SK-N-SH (cell line): ENCODE results near the gene HTT. TPM values are rescaled to one million over a fixed set of nuclear protein-coding genes. Genes with fewer than 3 reads are reported as not detected.

ENCODE experiments used
- CTCF ChIA-PET: fragments of 300-600, 350-600 bp; formaldehyde crosslinking; extraction: SDS; loops from one replicate; lab custom pipeline; 2021; lab: Yijun Ruan, JAX
- POLR2A ChIA-PET: fragments of 350-600 bp; sonication (Branson Sonifier 250); formaldehyde crosslinking; extraction: SDS; loops from one replicate; lab custom pipeline; 2020; ENCODE audit warnings: antibody characterized with exemption, inconsistent platforms; lab: Yijun Ruan, JAX
- DNase-seq: peaks from one replicate; pipeline ENCODE4 v3.0.0; 2012
- H2AFZ ChIP-seq: fragments of 200-600 bp; sonication (generic); 2 replicates; pipeline ENCODE4 v1.8.1; 2016; ENCODE audit warnings: antibody characterized with exemption, mild to moderate bottlenecking, low read depth
- H3F3A ChIP-seq: fragments of 200-600 bp; sonication (generic); replicated peaks from 2 replicates; pipeline ENCODE3; 2016; ENCODE audit warnings: antibody characterized with exemption, mild to moderate bottlenecking; ENCODE audit not compliant: insufficient read depth
- H3K27ac ChIP-seq, 2 experiments: fragments of 200-500 bp in 1 of 2; fragments of 200-600 bp in 1 of 2; sonication (Bioruptor generic) in 1 of 2; sonication (generic), shearing (Covaris generic) in 1 of 2; 2 replicates each; pipeline versions ENCODE4 v1.5.1 to v1.6.1; 2014 to 2016; ENCODE audit warnings: low read depth in 2 of 2, inconsistent platforms in 1 of 2, low read length in 1 of 2, mild to moderate bottlenecking in 1 of 2, mixed read lengths in 1 of 2
- H3K27me3 ChIP-seq: fragments of 200-600 bp; sonication (generic), shearing (Covaris generic); 2 replicates; pipeline ENCODE4 v1.6.1; 2016; ENCODE audit warnings: mixed run types; ENCODE audit not compliant: insufficient read depth
- H3K36me3 ChIP-seq, 2 experiments: fragments of 200-500 bp in 1 of 2; fragments of 200-600 bp in 1 of 2; sonication (Bioruptor generic) in 1 of 2; sonication (generic) in 1 of 2; replicated peaks in 1 of 2; 2 replicates each; pipeline versions ENCODE3 to v1.5.1; 2014 to 2016; ENCODE audit warnings: low read length in 1 of 2, mild to moderate bottlenecking in 1 of 2; ENCODE audit not compliant: insufficient read depth in 2 of 2, control insufficient read depth in 1 of 2
- H3K4me1 ChIP-seq, 2 experiments: fragments of 200-500 bp in 1 of 2; fragments of 200-600 bp in 1 of 2; sonication (Bioruptor generic) in 1 of 2; sonication (generic), shearing (Covaris generic) in 1 of 2; 2 replicates each; pipeline versions ENCODE4 v1.5.1 to v1.6.1; 2014 to 2016; ENCODE audit warnings: low read depth in 1 of 2, low read length in 1 of 2, mixed run types in 1 of 2; ENCODE audit not compliant: insufficient read depth in 2 of 2, control insufficient read depth in 1 of 2
- H3K4me2 ChIP-seq: fragments of 200-600 bp; sonication (generic), shearing (Covaris generic); 2 replicates; pipeline ENCODE4 v1.6.1; 2017; ENCODE audit warnings: mixed run types
- H3K4me3 ChIP-seq, 2 experiments: fragments of 200-500 bp in 1 of 2; fragments of 200-600 bp in 1 of 2; sonication (Bioruptor generic) in 1 of 2; sonication (generic), shearing (Covaris generic) in 1 of 2; 2 replicates each; pipeline versions ENCODE4 v1.5.1 to v1.8.1; 2014 to 2016; ENCODE audit warnings: low read depth in 2 of 2, inconsistent platforms in 1 of 2, low read length in 1 of 2, mild to moderate bottlenecking in 1 of 2, mixed read lengths in 1 of 2, moderate library complexity in 1 of 2
- H3K79me2 ChIP-seq: fragments of 200-600 bp; sonication (generic); 2 replicates; pipeline ENCODE4 v1.8.1; 2017; ENCODE audit warnings: mild to moderate bottlenecking; ENCODE audit not compliant: insufficient read depth
- H3K9ac ChIP-seq: fragments of 200-600 bp; sonication (generic); 2 replicates; pipeline ENCODE4 v1.6.1; 2017; ENCODE audit warnings: mixed run types
- H3K9me2 ChIP-seq: fragments of 200-600 bp; sonication (generic); 2 replicates; pipeline ENCODE4 v1.6.1; 2017; ENCODE audit warnings: mixed run types
- H3K9me3 ChIP-seq: fragments of 200-600 bp; sonication (generic); 2 replicates; pipeline ENCODE4 v1.6.1; 2017; ENCODE audit warnings: mixed run types, mild to moderate bottlenecking, moderate library complexity
- H4K20me1 ChIP-seq: fragments of 200-600 bp; sonication (generic); 2 replicates; pipeline ENCODE4 v1.6.1; 2017; ENCODE audit warnings: mild to moderate bottlenecking, mixed run types; ENCODE audit not compliant: insufficient read depth
- EZH2phosphoT487 ChIP-seq: fragments of 200-600 bp; sonication (generic); IDR thresholded peaks from 2 replicates; pipeline ENCODE4 v1.6.1; 2017; ENCODE audit warnings: low read depth, mixed run types, mild to moderate bottlenecking, antibody characterized with exemption, moderate library complexity, borderline replicate concordance
- FOXJ3 ChIP-seq: sonication (generic); formaldehyde crosslinking; IDR thresholded peaks from 2 replicates; pipeline ENCODE4 v1.5.1; 2020; ENCODE audit warnings: mild to moderate bottlenecking, missing genetic modification reagents
- FOXM1 ChIP-seq: IDR thresholded peaks from 2 replicates; pipeline ENCODE4 v1.4.0; 2012; ENCODE audit warnings: low read depth, mild to moderate bottlenecking
- GABPA ChIP-seq: IDR thresholded peaks from 2 replicates; pipeline ENCODE4 v1.4.0; 2012; ENCODE audit warnings: low read depth, mild to moderate bottlenecking
- JUND ChIP-seq: IDR thresholded peaks from 2 replicates; pipeline ENCODE4 v1.4.0; 2012
- RFX5 ChIP-seq: IDR thresholded peaks from 2 replicates; pipeline ENCODE4 v1.6.1; 2012; ENCODE audit warnings: mild to moderate bottlenecking, improper control_type of control experiment, low read length
- SIN3A ChIP-seq: IDR thresholded peaks from 2 replicates; pipeline ENCODE4 v1.6.1; 2012; ENCODE audit warnings: low read depth, mild to moderate bottlenecking, low read length, moderate library complexity, borderline replicate concordance
- YY1 ChIP-seq: IDR thresholded peaks from 2 replicates; pipeline ENCODE4 v1.4.0; 2012; ENCODE audit warnings: low read depth, mild to moderate bottlenecking
- ZBTB33 ChIP-seq: IDR thresholded peaks from 2 replicates; pipeline ENCODE4 v1.4.0; 2012; ENCODE audit warnings: low read depth, borderline replicate concordance
- WGBS: methylation state at CpG from one replicate; pipeline ENCODE4 v1.1.6; 2017; ENCODE audit warnings: low lambda C conversion rate; 5-methylcytosine and 5-hydroxymethylcytosine counted together
- polyA plus RNA-seq, 3 experiments: library from polyadenylated mRNA; depleted of rRNA; stranded (reverse); fragments of >200 nt; gene quantifications; 2 replicates each; pipeline ENCODE4 v1.2.3, GENCODE V29; 2012

Gene HTT
- polyA plus RNA-seq, 1 of the 3 experiments (the other 2 are of a cell fraction): 11.3 TPM

DNA sequence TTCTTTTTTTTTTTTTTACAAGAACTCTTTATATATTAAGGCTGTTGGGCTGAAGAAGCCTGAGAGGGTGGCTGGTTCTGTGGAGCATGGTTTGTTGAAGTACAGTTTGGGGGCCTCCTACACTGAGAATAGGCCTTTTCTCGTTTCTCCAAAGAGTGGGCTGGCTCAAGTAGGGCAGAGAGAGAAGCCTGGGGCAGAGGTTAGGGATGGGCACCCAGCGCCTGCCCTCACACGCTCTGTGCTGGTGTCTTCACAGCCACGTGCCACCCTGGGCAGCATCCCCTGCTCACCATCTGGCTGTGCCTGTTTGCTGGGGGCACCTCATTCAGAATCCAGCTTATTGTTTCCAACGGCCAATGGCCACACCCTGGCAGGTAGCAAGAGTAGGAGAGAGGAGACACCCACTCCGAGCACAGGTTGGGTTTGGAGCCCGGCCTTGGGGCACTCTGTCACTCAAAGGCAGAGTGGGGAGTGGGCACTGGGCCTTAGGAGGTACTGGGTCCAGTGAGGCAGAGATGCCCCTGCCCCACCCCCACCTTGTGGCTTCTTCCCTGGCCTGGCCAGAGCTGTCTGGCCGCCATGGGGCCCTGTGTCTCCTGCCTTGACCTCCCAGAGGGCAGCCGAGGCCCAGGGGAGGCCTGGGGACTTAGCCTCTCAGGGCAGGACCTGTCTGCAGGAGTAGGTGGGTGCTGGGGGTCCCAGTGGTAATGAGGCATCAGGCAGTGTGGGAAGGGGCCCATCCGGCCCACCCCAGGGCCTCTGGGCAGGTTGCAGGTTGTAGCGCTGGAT is 177.4 kb downstream of the HTT start:
- Histone ChIP-seq H3K4me2 (no peak overlapping the region), H3K4me3 (no peak overlapping the region), H3K79me2 (no peaks in the 10 kb centered on the region)
- WGBS: 83% methylated on average over 6 of the region's 11 CpGs
- POLR2A ChIA-PET: no interaction called here
- DNase-seq: no peak
- no peak for TF ChIP-seq ZBTB33
- TF ChIP-seq, all 33 proteins: peak for 0
- no peaks in the 10 kb centered on the region for H3K9me2 ChIP-seq
- no peak overlapping the region for H3K27ac ChIP-seq
- no peaks in the 10 kb centered on the region for H3K9me3 ChIP-seq
- no peaks in the 10 kb centered on the region for H4K20me1 ChIP-seq
- H2AFZ ChIP-seq: no peak overlapping the region
- peaks cover 0 to under 1% of the 10 kb centered on the region in 2 experiments; a peak in 1 of 4 replicates for H3K4me1 ChIP-seq
- CTCF ChIA-PET: no interaction called here
- no peaks in the 10 kb centered on the region for H3F3A ChIP-seq
- no peak overlapping the region for H3K9ac ChIP-seq
- H3K27me3 ChIP-seq: no peaks in the 10 kb centered on the region
- no peaks in the 10 kb centered on the region for H3K36me3 ChIP-seq

- H3K4me2 ChIP-seq: no peak overlapping the region
- no peaks in the 10 kb centered on the region for H3F3A ChIP-seq
- H3K4me3 ChIP-seq: no peak overlapping the region
- H2AFZ ChIP-seq: no peak overlapping the region
- POLR2A ChIA-PET: no interaction called here
- no peak for DNase-seq
- no peaks in the 10 kb centered on the region for H3K9me2 ChIP-seq
- 96% methylated on average over 3 of the region's 3 CpGs for WGBS
- no peak overlapping the region for H3K9ac ChIP-seq
- H4K20me1 ChIP-seq: no peaks in the 10 kb centered on the region
- no peaks in the 10 kb centered on the region for H3K79me2 ChIP-seq
- no peaks in the 10 kb centered on the region for H3K27me3 ChIP-seq
- no peaks in the 10 kb centered on the region for H3K9me3 ChIP-seq
- H3K27ac ChIP-seq: no peak overlapping the region
- TF ChIP-seq RFX5 (no peak), SIN3A (no peak), FOXJ3 (no peak), GABPA (no peak), YY1 (no peak), EZH2phosphoT487 (no peak), FOXM1 (no peak), JUND (no peak)
- TF ChIP-seq, all 33 proteins: peak for 0
- CTCF ChIA-PET: no interaction called here
- H3K4me1 ChIP-seq: no peaks in the 10 kb centered on the region; a peak in 1 of 4 replicates
- no peaks in the 10 kb centered on the region for H3K36me3 ChIP-seq
Measured at GRCh38 chr4:3252480-3252828, 178.0 kb downstream of the HTT start.
